ENCODE measurements around the gene SLC45A2.
A peak's percentile ranks its signal among the peaks of the same experiment; 100 is the strongest.

The SLC45A2 gene

DNA sequence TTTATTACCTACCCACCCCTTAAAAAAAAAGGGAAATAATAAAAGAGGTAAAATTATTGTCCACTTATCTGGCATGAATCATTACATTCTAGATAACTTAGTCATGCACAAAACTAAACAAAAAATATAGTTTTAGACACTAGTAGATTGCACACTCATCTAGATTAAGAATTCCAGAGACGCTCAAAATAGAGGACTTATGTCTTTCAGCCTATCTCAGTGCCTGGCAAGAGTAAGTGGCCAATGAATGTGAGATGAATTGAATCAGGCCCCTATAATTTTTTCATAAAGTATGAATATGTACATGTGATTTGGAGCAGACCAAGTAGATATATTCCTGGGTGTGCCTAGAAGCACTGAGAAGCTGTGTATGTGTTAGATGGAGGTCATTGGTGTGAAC lies 50.3 kb downstream of the SLC45A2 start:
- H3K27ac Mint-ChIP-seq = no peak overlapping the region
- no peaks in the 10 kb centered on the region for H3K36me3 Mint-ChIP-seq (ENCODE audit: low read depth)
- H3K4me1 Mint-ChIP-seq = peaks cover 8% of the 10 kb centered on the region
- H3K9me3 Mint-ChIP-seq = no peaks in the 10 kb centered on the region
- TF ChIP-seq CTCF (IDR thresholded peaks at IDR 0.05; ENCODE audit: unreplicated experiment in 3 of 3) = no peak
- peaks cover 25% of the 10 kb centered on the region for H3K27me3 Mint-ChIP-seq (ENCODE audit: low read depth)
- no peak overlapping the region for H3K4me3 Mint-ChIP-seq

DNA sequence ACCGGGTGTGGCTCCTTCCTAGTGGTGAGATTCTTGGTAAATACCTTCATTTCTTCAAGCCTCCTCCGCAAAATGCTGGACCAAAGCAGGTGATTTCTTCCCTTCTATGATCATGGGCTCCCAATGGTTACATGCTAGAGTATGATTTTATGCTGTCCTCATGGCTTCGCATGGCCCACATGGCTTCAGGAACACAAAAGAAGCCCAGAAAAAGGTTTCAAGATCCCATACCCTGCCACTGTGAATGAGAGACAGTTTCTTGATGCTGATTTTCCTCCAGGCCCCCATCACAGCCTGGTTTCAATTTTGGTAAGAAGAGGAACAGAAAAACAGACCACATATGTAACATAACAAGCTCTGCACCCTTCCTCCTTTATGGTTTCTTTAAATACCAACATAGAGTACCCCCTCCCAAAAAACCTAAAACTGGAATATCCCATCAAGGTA lies 50.7 kb downstream of the SLC45A2 start:
- Mint-ChIP-seq H3K4me1 (peaks cover 8% of the 10 kb centered on the region), H3K36me3 (ENCODE audit: low read depth) (no peaks in the 10 kb centered on the region), H3K27me3 (ENCODE audit: low read depth) (peaks cover 23% of the 10 kb centered on the region), H3K9me3 (no peaks in the 10 kb centered on the region), H3K27ac (no peak overlapping the region), H3K4me3 (no peak overlapping the region)
- no peak for TF ChIP-seq CTCF (IDR thresholded peaks at IDR 0.05; ENCODE audit: unreplicated experiment in 3 of 3)

DNA sequence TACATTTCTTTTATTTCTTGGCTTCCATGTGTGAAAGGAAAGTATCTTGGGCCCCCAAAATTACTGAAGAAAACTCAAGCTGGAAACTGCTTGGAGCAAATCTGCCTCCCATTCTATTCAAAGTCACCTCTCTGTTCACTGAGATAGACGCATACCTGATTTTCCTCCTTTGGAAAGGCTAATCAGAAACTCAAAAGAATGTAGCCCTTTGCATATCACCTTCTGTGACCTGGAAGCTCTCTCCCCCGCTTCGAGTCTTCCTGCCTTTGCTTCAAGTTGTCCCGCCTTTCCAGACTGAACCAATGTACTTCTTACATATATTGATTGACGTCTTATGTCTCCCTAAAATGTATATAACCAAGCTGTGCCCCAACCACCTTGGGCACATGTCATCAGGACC lies 53.4 kb downstream of the SLC45A2 start:
- no peak overlapping the region for H3K4me3 Mint-ChIP-seq
- peaks cover 9% of the 10 kb centered on the region for H3K27me3 Mint-ChIP-seq (ENCODE audit: low read depth)
- no peak overlapping the region for H3K27ac Mint-ChIP-seq
- H3K4me1 Mint-ChIP-seq = peaks cover 7% of the 10 kb centered on the region
- H3K36me3 Mint-ChIP-seq (ENCODE audit: low read depth) = no peaks in the 10 kb centered on the region
- TF ChIP-seq CTCF (IDR thresholded peaks at IDR 0.05; ENCODE audit: unreplicated experiment in 3 of 3) = no peak
- H3K9me3 Mint-ChIP-seq = no peaks in the 10 kb centered on the region

GRCh38 chr5:33929925-33930690 lies 54.4 kb downstream of the SLC45A2 start:
- no peaks in the 10 kb centered on the region for H3K36me3 Mint-ChIP-seq (ENCODE audit: low read depth)
- no peaks in the 10 kb centered on the region for H3K4me1 Mint-ChIP-seq
- H3K4me3 Mint-ChIP-seq = no peak overlapping the region
- no peaks in the 10 kb centered on the region for H3K9me3 Mint-ChIP-seq
- peaks cover 4% of the 10 kb centered on the region for H3K27me3 Mint-ChIP-seq (ENCODE audit: low read depth)
- H3K27ac Mint-ChIP-seq = no peak overlapping the region
- TF ChIP-seq CTCF (IDR thresholded peaks at IDR 0.05; ENCODE audit: unreplicated experiment in 3 of 3) = no peak

DNA sequence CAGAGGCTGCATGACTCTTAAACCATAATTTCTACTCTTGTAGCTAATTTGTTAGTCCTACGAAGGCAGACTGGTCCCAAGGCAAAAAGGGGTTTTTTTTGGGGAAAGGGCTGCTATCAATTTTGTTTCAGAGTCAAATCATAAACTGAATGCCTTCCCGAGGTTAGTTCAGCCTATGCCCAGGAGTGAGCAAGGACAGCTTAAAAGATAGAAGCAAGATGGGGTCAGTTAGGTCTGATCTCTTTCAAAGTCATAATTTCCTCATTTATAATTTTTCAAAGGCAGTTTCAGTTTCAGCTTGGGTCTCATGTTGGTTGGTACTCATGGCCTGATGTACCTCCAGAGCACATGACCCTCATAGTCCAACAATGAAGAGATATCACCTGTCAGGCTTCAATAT lies 56.2 kb downstream of the SLC45A2 start:
- H3K4me3 Mint-ChIP-seq = no peak overlapping the region
- no peak overlapping the region for H3K27ac Mint-ChIP-seq
- H3K36me3 Mint-ChIP-seq (ENCODE audit: low read depth) = no peaks in the 10 kb centered on the region
- H3K9me3 Mint-ChIP-seq = no peaks in the 10 kb centered on the region
- no peaks in the 10 kb centered on the region for H3K4me1 Mint-ChIP-seq
- TF ChIP-seq CTCF (IDR thresholded peaks at IDR 0.05; ENCODE audit: unreplicated experiment in 3 of 3) = no peak
- H3K27me3 Mint-ChIP-seq (ENCODE audit: low read depth) = peaks cover 4% of the 10 kb centered on the region

GRCh38 chr5:33927685-33928084 lies 56.8 kb downstream of the SLC45A2 start:
- Mint-ChIP-seq H3K36me3 (ENCODE audit: low read depth) (no peaks in the 10 kb centered on the region), H3K9me3 (no peaks in the 10 kb centered on the region), H3K27ac (peak overlapping the region in 2 of 3 experiments; percentile 48 to 69), H3K4me1 (no peaks in the 10 kb centered on the region), H3K27me3 (ENCODE audit: low read depth) (no peaks in the 10 kb centered on the region), H3K4me3 (no peak overlapping the region)
- no peak for TF ChIP-seq CTCF (IDR thresholded peaks at IDR 0.05; ENCODE audit: unreplicated experiment in 3 of 3)

Measured in nephron (organoid).